Effector memory CD4-positive, alpha-beta T cell (primary cell): ENCODE results near the gene LCE4A.
"Not testable (repeated sequence)": the region's sequence is repeated elsewhere in the genome, so short reads cannot be mapped to it uniquely, and the experiment has no call there.

ENCODE experiments used
- DNase-seq, 3 donors: peaks; one replicate each; pipeline ENCODE4 v3.0.0-alpha.2; 2020
- H3K27ac ChIP-seq: 2 replicates; pipeline ENCODE4 v1.7.0; 2013; ENCODE audit warnings: mild to moderate bottlenecking, low read length, moderate library complexity; ENCODE audit not compliant: insufficient read depth, poor library complexity, severe bottlenecking
- H3K27me3 ChIP-seq: replicated peaks from 2 replicates; pipeline ENCODE4 v1.7.0; 2013; ENCODE audit warnings: mild to moderate bottlenecking, low read length; ENCODE audit not compliant: insufficient read depth, control insufficient read depth, poor library complexity, severe bottlenecking
- H3K36me3 ChIP-seq: 2 replicates; pipeline ENCODE4 v1.7.0; 2013; ENCODE audit warnings: mild to moderate bottlenecking, low read length, moderate library complexity; ENCODE audit not compliant: control insufficient read depth, insufficient read depth
- H3K4me1 ChIP-seq: 2 replicates; pipeline ENCODE4 v1.7.0; 2013; ENCODE audit warnings: low read length, mild to moderate bottlenecking; ENCODE audit not compliant: control insufficient read depth, insufficient read depth, poor library complexity, severe bottlenecking
- H3K4me3 ChIP-seq: 2 replicates; pipeline ENCODE4 v1.7.0; 2013; ENCODE audit warnings: low read length, low read depth, mild to moderate bottlenecking; ENCODE audit not compliant: insufficient read depth, poor library complexity, severe bottlenecking
- H3K9me3 ChIP-seq: 2 replicates; pipeline ENCODE4 v1.7.0; 2013; ENCODE audit warnings: mild to moderate bottlenecking, low read length, moderate library complexity; ENCODE audit not compliant: control insufficient read depth
- total RNA-seq, 3 donors: gene quantifications; one replicate each; lab custom pipeline; 2026; lab: John Stamatoyannopoulos, UW

The LCE4A gene
- total RNA-seq, result 0 reads per million in 3 donors

GRCh38 chr1:152707860-152708259 lies at the start of gene LCE4A:
LCE4A (plus strand) TSS chr1:152708160; CDS start chr1:152709076, 916 bp downstream.
- no peaks in the 10 kb centered on the region for H3K27me3 ChIP-seq
- no peaks in the 10 kb centered on the region for H3K4me1 ChIP-seq
- no peaks in the 10 kb centered on the region for H3K9me3 ChIP-seq
- no peak within 1 kb of the TSS for H3K27ac ChIP-seq
- H3K4me3 ChIP-seq, result no peak within 1 kb of the TSS
- DNase-seq, result no peak
- H3K36me3 ChIP-seq, result no peaks in the 10 kb centered on the region

GRCh38 chr1:152658649-152659048 lies 49.3 kb upstream of the LCE4A start:
- no peak overlapping the region for H3K4me3 ChIP-seq
- no peaks in the 10 kb centered on the region for H3K27me3 ChIP-seq
- no peak for DNase-seq
- no peak overlapping the region for H3K27ac ChIP-seq
- no peaks in the 10 kb centered on the region for H3K4me1 ChIP-seq
- H3K9me3 ChIP-seq, result no peaks in the 10 kb centered on the region
- H3K36me3 ChIP-seq, result no peaks in the 10 kb centered on the region

- DNase-seq, result no peak
- H3K4me3 ChIP-seq, result no peak within 1 kb of the TSS
- no peaks in the 10 kb centered on the region for H3K9me3 ChIP-seq
- H3K27me3 ChIP-seq, result no peaks in the 10 kb centered on the region
- no peaks in the 10 kb centered on the region for H3K4me1 ChIP-seq
- H3K27ac ChIP-seq, result no peak within 1 kb of the TSS
- no peaks in the 10 kb centered on the region for H3K36me3 ChIP-seq
These were observed 44.9 kb upstream of the LCE4A start, which contains the start of gene LCE2D for GRCh38 chr1:152663098-152663497. LCE2D (plus strand) TSS chr1:152663380; CDS start chr1:152664106, 726 bp downstream.

GRCh38 chr1:152666171-152666570 lies 41.8 kb upstream of the LCE4A start:
- not testable (repeated sequence) for H3K4me3 ChIP-seq, H3K27ac ChIP-seq, DNase-seq, H3K27me3 ChIP-seq, H3K9me3 ChIP-seq, H3K36me3 ChIP-seq, H3K4me1 ChIP-seq

- H3K4me1 ChIP-seq, result no peaks in the 10 kb centered on the region
- H3K27ac ChIP-seq, result no peak overlapping the region
- no peaks in the 10 kb centered on the region for H3K36me3 ChIP-seq
- no peak overlapping the region for H3K4me3 ChIP-seq
- H3K9me3 ChIP-seq, result no peaks in the 10 kb centered on the region
- no peaks in the 10 kb centered on the region for H3K27me3 ChIP-seq
- no peak for DNase-seq
These were observed 40.3 kb upstream of the LCE4A start for GRCh38 chr1:152667648-152668047.

- Histone ChIP-seq H3K9me3 (no peaks in the 10 kb centered on the region), H3K4me3 (no peak overlapping the region), H3K27ac (no peak overlapping the region), H3K27me3 (no peaks in the 10 kb centered on the region), H3K36me3 (no peaks in the 10 kb centered on the region), H3K4me1 (no peaks in the 10 kb centered on the region)
- DNase-seq, result no peak
These were observed 34.9 kb upstream of the LCE4A start for GRCh38 chr1:152673016-152673415.

- not testable (repeated sequence) for H3K27ac ChIP-seq, H3K4me1 ChIP-seq, H3K36me3 ChIP-seq, H3K27me3 ChIP-seq, DNase-seq, H3K4me3 ChIP-seq, H3K9me3 ChIP-seq
These were observed 33.0 kb upstream of the LCE4A start, which contains the start of gene LCE2C for GRCh38 chr1:152674983-152675382. LCE2C (plus strand) TSS chr1:152675279; CDS start chr1:152676016, 737 bp downstream.

- DNase-seq, result no peak
- Histone ChIP-seq H3K36me3 (no peaks in the 10 kb centered on the region), H3K27ac (no peak overlapping the region), H3K4me1 (no peaks in the 10 kb centered on the region), H3K4me3 (no peak overlapping the region), H3K9me3 (no peaks in the 10 kb centered on the region), H3K27me3 (no peaks in the 10 kb centered on the region)
These were observed 28.5 kb upstream of the LCE4A start for GRCh38 chr1:152679459-152679858.

GRCh38 chr1:152681616-152682015 lies 26.3 kb upstream of the LCE4A start:
- Histone ChIP-seq H3K9me3 (no peaks in the 10 kb centered on the region), H3K27me3 (no peaks in the 10 kb centered on the region), H3K4me3 (no peak overlapping the region), H3K36me3 (no peaks in the 10 kb centered on the region), H3K27ac (no peak overlapping the region), H3K4me1 (no peaks in the 10 kb centered on the region)
- DNase-seq, result no peak

- Histone ChIP-seq H3K27me3 (no peaks in the 10 kb centered on the region), H3K4me3 (no peak overlapping the region), H3K27ac (no peak overlapping the region), H3K36me3 (no peaks in the 10 kb centered on the region), H3K9me3 (no peaks in the 10 kb centered on the region), H3K4me1 (no peaks in the 10 kb centered on the region)
- DNase-seq, result no peak
These were observed 24.1 kb upstream of the LCE4A start for GRCh38 chr1:152683846-152684245.
